ENCODE data around the gene TRIP11. TPM values are rescaled to one million over a fixed set of nuclear protein-coding genes. Genes with fewer than 3 reads are reported as not detected.

TRIP11 gene
- total RNA-seq, 1 experiment from 2014 or later = 7.9 TPM

- Histone ChIP-seq H3K4me3 (no peak overlapping the region), H3K36me3 (no peaks in the 10 kb centered on the region), H3K9me3 (no peaks in the 10 kb centered on the region), H3K27me3 (peaks cover 3% of the 10 kb centered on the region; the same call in 1 of the 2 replicates)
- DNase-seq = no peak
These were observed 93.9 kb downstream of the TRIP11 start for GRCh38 chr14:91945751-91946621.

GRCh38 chr14:91942946-91943345 lies 96.9 kb downstream of the TRIP11 start:
- Histone ChIP-seq H3K4me3 (no peak overlapping the region), H3K36me3 (no peaks in the 10 kb centered on the region), H3K27me3 (peaks cover 3% of the 10 kb centered on the region; the same call in 1 of the 2 replicates), H3K9me3 (no peaks in the 10 kb centered on the region)
- no peak for DNase-seq

- no peak overlapping the region for H3K4me3 ChIP-seq
- H3K27me3 ChIP-seq = peaks cover 3% of the 10 kb centered on the region; the same call in 1 of the 2 replicates
- no peaks in the 10 kb centered on the region for H3K9me3 ChIP-seq
- no peaks in the 10 kb centered on the region for H3K36me3 ChIP-seq
- no peak for DNase-seq
These were observed 97.7 kb downstream of the TRIP11 start for GRCh38 chr14:91942128-91942527.

GRCh38 chr14:91940209-91940608 lies 99.7 kb downstream of the TRIP11 start:
- no peak for DNase-seq
- H3K36me3 ChIP-seq = no peaks in the 10 kb centered on the region

GRCh38 chr14:91935586-91935985 lies 104.3 kb downstream of the TRIP11 start:
- Histone ChIP-seq H3K36me3 (no peaks in the 10 kb centered on the region), H3K9me3 (no peaks in the 10 kb centered on the region), H3K4me3 (no peak overlapping the region), H3K27me3 (no peaks in the 10 kb centered on the region)
- no peak for DNase-seq

More at GRCh38 chr14:91940209-91940608, 99.7 kb downstream of the TRIP11 start:
- H3K4me3 ChIP-seq = no peak overlapping the region
- H3K27me3 ChIP-seq = no peaks in the 10 kb centered on the region
- H3K9me3 ChIP-seq = no peaks in the 10 kb centered on the region

GRCh38 chr14:91934554-91935285 lies 105.1 kb downstream of the TRIP11 start:
- Histone ChIP-seq H3K36me3 (no peaks in the 10 kb centered on the region), H3K27me3 (no peaks in the 10 kb centered on the region), H3K4me3 (no peak overlapping the region), H3K9me3 (no peaks in the 10 kb centered on the region)
- no peak for DNase-seq

GRCh38 chr14:91931478-91932088 lies 108.3 kb downstream of the TRIP11 start:
- Histone ChIP-seq H3K36me3 (no peaks in the 10 kb centered on the region), H3K4me3 (no peak overlapping the region), H3K9me3 (no peaks in the 10 kb centered on the region), H3K27me3 (no peaks in the 10 kb centered on the region)
- DNase-seq = no peak

- Histone ChIP-seq H3K27me3 (no peaks in the 10 kb centered on the region), H3K4me3 (no peak overlapping the region), H3K36me3 (no peaks in the 10 kb centered on the region), H3K9me3 (no peaks in the 10 kb centered on the region)
- DNase-seq = no peak
These were observed 110.2 kb downstream of the TRIP11 start for GRCh38 chr14:91929700-91930099.

GRCh38 chr14:91927800-91928199 lies 112.1 kb downstream of the TRIP11 start:
- Histone ChIP-seq H3K36me3 (no peaks in the 10 kb centered on the region), H3K4me3 (no peak overlapping the region), H3K27me3 (no peaks in the 10 kb centered on the region), H3K9me3 (no peaks in the 10 kb centered on the region)
- DNase-seq = no peak

GRCh38 chr14:91927191-91927590 lies 112.7 kb downstream of the TRIP11 start:
- no peak overlapping the region for H3K4me3 ChIP-seq
- no peaks in the 10 kb centered on the region for H3K36me3 ChIP-seq
- no peaks in the 10 kb centered on the region for H3K9me3 ChIP-seq
- H3K27me3 ChIP-seq = no peaks in the 10 kb centered on the region
- no peak for DNase-seq

GRCh38 chr14:91926131-91926890 lies 113.5 kb downstream of the TRIP11 start:
- Histone ChIP-seq H3K36me3 (no peaks in the 10 kb centered on the region), H3K4me3 (no peak overlapping the region), H3K27me3 (no peaks in the 10 kb centered on the region), H3K9me3 (no peaks in the 10 kb centered on the region)
- DNase-seq = no peak

GRCh38 chr14:91925727-91926121 lies 114.1 kb downstream of the TRIP11 start:
- no peaks in the 10 kb centered on the region for H3K9me3 ChIP-seq
- DNase-seq = no peak
- no peak overlapping the region for H3K4me3 ChIP-seq
- no peaks in the 10 kb centered on the region for H3K36me3 ChIP-seq
- H3K27me3 ChIP-seq = no peaks in the 10 kb centered on the region

GRCh38 chr14:91925001-91925726 lies 114.7 kb downstream of the TRIP11 start:
- Histone ChIP-seq H3K9me3 (no peaks in the 10 kb centered on the region), H3K27me3 (no peaks in the 10 kb centered on the region), H3K4me3 (no peak overlapping the region), H3K36me3 (no peaks in the 10 kb centered on the region)
- no peak for DNase-seq

- Histone ChIP-seq H3K4me3 (no peak overlapping the region), H3K27me3 (no peaks in the 10 kb centered on the region), H3K9me3 (no peaks in the 10 kb centered on the region), H3K36me3 (no peaks in the 10 kb centered on the region)
- DNase-seq = no peak
These were observed 119.3 kb downstream of the TRIP11 start for GRCh38 chr14:91920526-91920925.

GRCh38 chr14:91919814-91920213 lies 120.0 kb downstream of the TRIP11 start:
- Histone ChIP-seq H3K9me3 (no peaks in the 10 kb centered on the region), H3K36me3 (no peaks in the 10 kb centered on the region), H3K27me3 (no peaks in the 10 kb centered on the region), H3K4me3 (no peak overlapping the region)
- DNase-seq = no peak

Data from MG63 (cell line).